Measurements from ENCODE around the gene SYNRG. TPM values are rescaled to one million over a fixed set of nuclear protein-coding genes. Genes with fewer than 3 reads are reported as not detected.

The SYNRG gene
- total RNA-seq, 1 experiment from 2014 or later, result 127 TPM

GRCh38 chr17:37607637-37608331, 1.4 kb downstream of the SYNRG start:
- Mint-ChIP-seq H3K27me3 (ENCODE audit: unreplicated experiment) (no peaks in the 10 kb centered on the region), H3K36me3 (ENCODE audit: insufficient read depth, unreplicated experiment) (peaks cover 61% of the 10 kb centered on the region), H3K4me1 (ENCODE audit: low read depth, unreplicated experiment) (peaks cover 34% of the 10 kb centered on the region), H3K27ac (ENCODE audit: unreplicated experiment) (peak overlapping the region; percentile 94), H3K9me3 (ENCODE audit: low read depth, unreplicated experiment) (no peaks in the 10 kb centered on the region), H3K4me3 (ENCODE audit: low read depth, unreplicated experiment) (peak overlapping the region; percentile 97)
- CTCF ChIA-PET, result interaction anchor here (0.6 to 2.3 kb wide), 8 partner anchors 8 to 1006 kb away, joined by 3 to 21 read pairs (median 4); partner anchors contain the start of gene DDX52
- no peak for TF ChIP-seq CTCF (IDR thresholded peaks at IDR 0.05; ENCODE audit: unreplicated experiment)
- DNase-seq, result no peak
- BruUV-seq (replicated peaks), result no TSS peak
- intact Hi-C loops (cut with micrococcal nuclease; ENCODE audit: unreplicated experiment), result loop anchor here (2.0 to 5.0 kb wide), 2 partner anchors 21 to 80 kb away; no protein-coding TSS in a partner anchor

GRCh38 chr17:37605813-37606505, 3.3 kb downstream of the SYNRG start:
- H3K27me3 Mint-ChIP-seq (ENCODE audit: unreplicated experiment), result no peaks in the 10 kb centered on the region
- CTCF ChIA-PET, result interaction anchor here (0.8 kb wide), 1 partner anchor 22 kb away, joined by 3 read pairs; no protein-coding TSS in a partner anchor
- BruUV-seq (replicated peaks), result no TSS peak
- H3K9me3 Mint-ChIP-seq (ENCODE audit: low read depth, unreplicated experiment), result no peaks in the 10 kb centered on the region
- peaks cover 34% of the 10 kb centered on the region for H3K4me1 Mint-ChIP-seq (ENCODE audit: low read depth, unreplicated experiment)
- intact Hi-C loops (cut with micrococcal nuclease; ENCODE audit: unreplicated experiment), result loop anchor here (5.0 kb wide), 1 partner anchor 79 kb away; no protein-coding TSS in a partner anchor
- no peak overlapping the region for H3K4me3 Mint-ChIP-seq (ENCODE audit: low read depth, unreplicated experiment)
- no peak for DNase-seq
- TF ChIP-seq CTCF (IDR thresholded peaks at IDR 0.05; ENCODE audit: unreplicated experiment), result no peak
- H3K27ac Mint-ChIP-seq (ENCODE audit: unreplicated experiment), result no peak overlapping the region
- peaks cover 48% of the 10 kb centered on the region for H3K36me3 Mint-ChIP-seq (ENCODE audit: insufficient read depth, unreplicated experiment)

- H3K4me1 Mint-ChIP-seq (ENCODE audit: low read depth, unreplicated experiment), result peaks cover 34% of the 10 kb centered on the region
- H3K27me3 Mint-ChIP-seq (ENCODE audit: unreplicated experiment), result no peaks in the 10 kb centered on the region
- intact Hi-C loops (cut with micrococcal nuclease; ENCODE audit: unreplicated experiment), result loop anchor here (5.0 kb wide), 1 partner anchor 78 kb away; no protein-coding TSS in a partner anchor
- TF ChIP-seq CTCF (IDR thresholded peaks at IDR 0.05; ENCODE audit: unreplicated experiment), result no peak
- no peak for DNase-seq
- H3K36me3 Mint-ChIP-seq (ENCODE audit: insufficient read depth, unreplicated experiment), result peaks cover 41% of the 10 kb centered on the region
- no TSS peak for BruUV-seq (replicated peaks)
- H3K4me3 Mint-ChIP-seq (ENCODE audit: low read depth, unreplicated experiment), result no peak overlapping the region
- H3K9me3 Mint-ChIP-seq (ENCODE audit: low read depth, unreplicated experiment), result no peaks in the 10 kb centered on the region
- no peak overlapping the region for H3K27ac Mint-ChIP-seq (ENCODE audit: unreplicated experiment)
- CTCF ChIA-PET, result interaction anchor here (0.5 to 1.0 kb wide), 2 partner anchors 9 to 1598 kb away, joined by 3 read pairs; no protein-coding TSS in a partner anchor
These were observed 4.1 kb downstream of the SYNRG start for GRCh38 chr17:37605081-37605480.

- intact Hi-C loops (cut with micrococcal nuclease; ENCODE audit: unreplicated experiment), result no loop called here
- H3K27me3 Mint-ChIP-seq (ENCODE audit: unreplicated experiment), result no peaks in the 10 kb centered on the region
- no peak for TF ChIP-seq CTCF (IDR thresholded peaks at IDR 0.05; ENCODE audit: unreplicated experiment)
- H3K27ac Mint-ChIP-seq (ENCODE audit: unreplicated experiment), result peak overlapping the region; percentile 3
- H3K4me1 Mint-ChIP-seq (ENCODE audit: low read depth, unreplicated experiment), result peaks cover 28% of the 10 kb centered on the region
- H3K36me3 Mint-ChIP-seq (ENCODE audit: insufficient read depth, unreplicated experiment), result peaks cover 35% of the 10 kb centered on the region
- H3K9me3 Mint-ChIP-seq (ENCODE audit: low read depth, unreplicated experiment), result no peaks in the 10 kb centered on the region
- no TSS peak for BruUV-seq (replicated peaks)
- CTCF ChIA-PET, result interaction anchor here (0.5 to 1.0 kb wide), 5 partner anchors 8 to 1598 kb away, joined by 3 read pairs; no protein-coding TSS in a partner anchor
- no peak overlapping the region for H3K4me3 Mint-ChIP-seq (ENCODE audit: low read depth, unreplicated experiment)
- no peak for DNase-seq
These were observed 4.7 kb downstream of the SYNRG start for GRCh38 chr17:37604556-37604955.
